Measurements from ENCODE around the gene GPRIN2. TPM values are rescaled to one million over a fixed set of nuclear protein-coding genes. Genes with fewer than 3 reads are reported as not detected.

The GPRIN2 gene
- total RNA-seq, 1 experiment from 2014 or later, result 10.5 TPM

DNA sequence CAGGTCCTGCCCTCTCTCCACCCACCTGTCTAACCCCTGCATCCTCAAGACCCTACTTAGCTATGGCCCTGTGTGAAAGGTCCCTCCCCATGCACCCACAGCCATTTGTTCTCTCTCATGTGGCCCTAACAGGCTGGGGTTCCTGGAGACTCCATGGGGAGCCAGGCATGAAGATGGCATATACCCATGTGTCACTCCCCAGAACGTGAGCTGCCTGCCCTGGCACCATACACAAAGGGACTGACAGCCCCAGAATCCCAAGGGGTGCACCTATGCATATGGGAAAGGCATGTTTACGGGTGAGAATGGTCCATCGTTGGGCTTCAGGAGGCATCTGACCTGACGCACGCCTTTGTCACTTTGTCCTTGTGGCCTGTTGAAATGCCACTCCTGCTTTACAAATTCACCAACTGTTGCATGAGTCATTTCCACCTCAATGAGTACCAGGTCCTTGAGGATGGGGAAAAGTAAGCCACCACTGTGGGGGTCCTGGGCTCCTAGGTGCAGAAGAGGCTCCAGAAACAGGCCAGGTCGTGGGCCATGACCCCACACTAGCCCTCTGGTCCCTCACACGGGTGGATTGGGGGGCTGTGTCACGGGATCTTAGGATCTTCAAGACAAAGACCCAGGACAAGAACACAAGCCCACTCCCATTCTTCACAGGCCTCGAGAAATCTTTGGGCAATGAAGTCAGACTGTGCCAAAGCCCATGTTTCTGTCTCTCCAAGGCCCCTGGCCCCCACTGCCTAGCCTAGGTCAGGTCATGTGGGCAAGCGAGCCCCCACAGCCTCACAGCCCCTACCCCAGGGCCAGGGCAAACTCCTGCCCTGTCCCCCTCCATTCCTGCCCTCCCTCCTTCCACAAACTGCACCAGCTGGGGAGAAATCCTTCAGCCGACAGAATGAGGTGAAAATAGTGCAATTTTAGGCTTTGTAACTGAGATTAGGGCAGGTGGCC, 8.6 kb downstream of the GPRIN2 start:
- H3K4me3 Mint-ChIP-seq, result no peak overlapping the region
- H3K23ac ChIP-seq (ENCODE audit: insufficient read length, low read depth, low read length), result no peak overlapping the region
- 0 out of 2 replicates have a peak, but pooled peaks cover 4% of the 10 kb centered on the region for H3K4me1 ChIP-seq (ENCODE audit: insufficient read depth, low read length)
- no peaks in the 10 kb centered on the region for H3K79me1 ChIP-seq (ENCODE audit: insufficient read depth, low read depth, low read length, poor library complexity, severe bottlenecking)
- no peak overlapping the region for H2BK15ac ChIP-seq (ENCODE audit: low read depth, low read length)
- no peak overlapping the region for H3K14ac ChIP-seq (ENCODE audit: insufficient read depth, low read length)
- peak; percentile 30 for DNase-seq
- H3K9ac ChIP-seq (ENCODE audit: extremely low read depth, insufficient read length, low read length), result no peak overlapping the region
- H2BK20ac ChIP-seq (ENCODE audit: low read depth, low read length, poor library complexity, severe bottlenecking), result no peak overlapping the region
- no peaks in the 10 kb centered on the region for H3K23me2 ChIP-seq (ENCODE audit: insufficient read length, low read depth, low read length, poor library complexity, severe bottlenecking)
- H3K27ac Mint-ChIP-seq, result no peak overlapping the region
- no peaks in the 10 kb centered on the region for H3K9me3 ChIP-seq (ENCODE audit: control insufficient read depth, low read depth, low read length)
- H2BK5ac ChIP-seq (ENCODE audit: insufficient read length, low read length), result no peak overlapping the region
- H3K9me3 Mint-ChIP-seq, result no peaks in the 10 kb centered on the region
- H4K8ac ChIP-seq (replicated peaks; ENCODE audit: insufficient read length, low read depth, low read length), result no peak overlapping the region
- H3K4me1 Mint-ChIP-seq, result peaks cover 15 to 16% of the 10 kb centered on the region in 2 experiments
- H2AK5ac ChIP-seq (ENCODE audit: insufficient read length, low read length), result no peak overlapping the region
- no peak overlapping the region for H2BK12ac ChIP-seq (ENCODE audit: insufficient read length, low read depth, low read length)
- H2BK120ac ChIP-seq (ENCODE audit: low read depth, low read length, poor library complexity, severe bottlenecking), result no peak overlapping the region
- no peaks in the 10 kb centered on the region for H4K20me1 ChIP-seq (ENCODE audit: control insufficient read depth, insufficient read depth, insufficient read length)
- no peak overlapping the region for H3T11ph ChIP-seq (ENCODE audit: low read length)
- H3K27me3 Mint-ChIP-seq (ENCODE audit: low read depth), result peaks cover 5% of the 10 kb centered on the region
- H3K36me3 Mint-ChIP-seq (ENCODE audit: insufficient read depth in 1 of 3, low read depth in 3 of 3), result peaks cover 0 to 3% (median 0%) of the 10 kb centered on the region in 3 experiments; a peak in 1 of 7 replicates
- H3K79me2 ChIP-seq (ENCODE audit: insufficient read depth, low read length), result no peaks in the 10 kb centered on the region
- no peak overlapping the region for H3K18ac ChIP-seq (ENCODE audit: insufficient read length, low read depth, low read length)
- H4K5ac ChIP-seq (ENCODE audit: insufficient read length, low read depth, low read length), result no peak overlapping the region
- H3K4me2 ChIP-seq (ENCODE audit: insufficient read depth, insufficient read length, low read length), result no peak overlapping the region
- H4K91ac ChIP-seq (ENCODE audit: insufficient read length, low read depth, low read length), result no peak overlapping the region
- no peak overlapping the region for H3K4ac ChIP-seq (ENCODE audit: low read depth, low read length)
- H3K27me3 ChIP-seq (ENCODE audit: insufficient read depth, low read length), result no peaks in the 10 kb centered on the region
- H2AFZ ChIP-seq (ENCODE audit: low read length), result no peak overlapping the region
- no CpG with 5 or more reads among the region's 11 CpGs for WGBS (ENCODE audit: extremely low coverage, insufficient read length, low lambda C conversion rate)
- no peak overlapping the region for H3K56ac ChIP-seq (ENCODE audit: insufficient read length, low read depth, low read length)
- TF ChIP-seq, protein P1, sequence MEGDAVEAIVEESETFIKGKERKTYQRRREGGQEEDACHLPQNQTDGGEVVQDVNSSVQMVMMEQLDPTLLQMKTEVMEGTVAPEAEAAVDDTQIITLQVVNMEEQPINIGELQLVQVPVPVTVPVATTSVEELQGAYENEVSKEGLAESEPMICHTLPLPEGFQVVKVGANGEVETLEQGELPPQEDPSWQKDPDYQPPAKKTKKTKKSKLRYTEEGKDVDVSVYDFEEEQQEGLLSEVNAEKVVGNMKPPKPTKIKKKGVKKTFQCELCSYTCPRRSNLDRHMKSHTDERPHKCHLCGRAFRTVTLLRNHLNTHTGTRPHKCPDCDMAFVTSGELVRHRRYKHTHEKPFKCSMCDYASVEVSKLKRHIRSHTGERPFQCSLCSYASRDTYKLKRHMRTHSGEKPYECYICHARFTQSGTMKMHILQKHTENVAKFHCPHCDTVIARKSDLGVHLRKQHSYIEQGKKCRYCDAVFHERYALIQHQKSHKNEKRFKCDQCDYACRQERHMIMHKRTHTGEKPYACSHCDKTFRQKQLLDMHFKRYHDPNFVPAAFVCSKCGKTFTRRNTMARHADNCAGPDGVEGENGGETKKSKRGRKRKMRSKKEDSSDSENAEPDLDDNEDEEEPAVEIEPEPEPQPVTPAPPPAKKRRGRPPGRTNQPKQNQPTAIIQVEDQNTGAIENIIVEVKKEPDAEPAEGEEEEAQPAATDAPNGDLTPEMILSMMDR (conservative IDR thresholded peaks at IDR 0.05), result no peak
- no peak overlapping the region for H3K27ac ChIP-seq (ENCODE audit: insufficient read length, low read depth, low read length)

Measured in H9 (cell line).